Measurements from ENCODE around the gene MRPL9. TPM values are rescaled to one million over a fixed set of nuclear protein-coding genes. Genes with fewer than 3 reads are reported as not detected.

MRPL9 gene
- total RNA-seq (2014; rRNA removed; shearing (Covaris generic)): 132 and 137 TPM in 2 replicates
- polyA plus RNA-seq (2015; cell fraction: cytosol; rRNA removed): 90.8 and 109 TPM in 2 replicates
- polyA plus RNA-seq (2015; cell fraction: nucleus; rRNA removed): 98.3 and 121 TPM in 2 replicates

DNA sequence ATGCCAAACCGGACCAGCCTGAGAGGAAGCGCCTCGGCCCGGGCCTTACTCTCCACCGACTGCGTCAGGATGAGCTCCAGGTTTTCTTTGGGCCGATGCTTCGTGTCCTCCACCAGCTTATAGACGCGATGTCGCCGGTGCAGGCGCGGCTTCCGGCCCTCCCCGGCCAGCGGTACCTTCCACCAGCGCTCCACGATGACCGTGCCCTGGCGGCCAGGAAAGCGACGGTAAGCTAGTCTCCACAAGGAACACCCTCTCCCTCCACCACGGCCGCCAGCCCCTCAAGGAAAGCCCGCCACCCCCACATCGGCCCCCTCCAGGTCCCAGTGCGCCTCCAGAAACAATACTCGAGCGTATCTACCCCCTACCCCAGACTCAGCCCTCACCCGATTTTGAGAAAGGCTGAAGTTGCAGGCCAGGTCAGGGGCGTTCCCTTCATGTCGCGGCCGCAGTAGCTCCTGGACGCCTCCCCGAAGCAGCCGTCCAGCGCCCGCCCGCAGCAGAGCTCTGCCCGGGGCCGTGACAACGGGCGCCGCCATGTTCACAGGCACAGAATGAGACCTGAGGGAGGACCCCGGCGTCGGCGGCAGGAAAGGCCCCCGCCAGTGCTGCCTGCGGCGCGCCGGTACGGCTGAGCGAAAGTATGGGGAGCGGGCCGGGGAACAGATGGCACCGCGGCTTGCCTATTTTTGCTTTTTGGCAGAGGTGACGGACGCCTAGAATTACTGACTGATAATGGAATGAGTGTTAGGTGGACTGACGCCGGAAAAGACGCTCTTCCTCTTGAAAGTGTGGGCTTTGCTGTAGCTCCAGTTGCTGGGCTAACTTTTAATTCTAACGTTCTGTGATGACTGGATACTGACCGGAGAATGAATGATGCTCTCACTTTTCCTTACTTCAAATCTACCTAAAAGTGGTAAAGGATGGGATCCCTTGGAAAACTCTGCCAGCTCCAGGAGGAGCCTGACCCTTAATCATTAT, at the start of gene MRPL9:
TSS of gene MRPL9 (minus strand) at position 556 of the 981 bp plus-strand sequence. CDS start at position 539, 17 bp downstream.
- in situ Hi-C loops (cut with HindIII; ENCODE audit: low pct_unique_long_range_greater_than_20kb, low sequenced_read_pairs): no loop called here
- peak; percentile 84 for DNase-seq (ENCODE audit: low read depth, low spot score)

DNA sequence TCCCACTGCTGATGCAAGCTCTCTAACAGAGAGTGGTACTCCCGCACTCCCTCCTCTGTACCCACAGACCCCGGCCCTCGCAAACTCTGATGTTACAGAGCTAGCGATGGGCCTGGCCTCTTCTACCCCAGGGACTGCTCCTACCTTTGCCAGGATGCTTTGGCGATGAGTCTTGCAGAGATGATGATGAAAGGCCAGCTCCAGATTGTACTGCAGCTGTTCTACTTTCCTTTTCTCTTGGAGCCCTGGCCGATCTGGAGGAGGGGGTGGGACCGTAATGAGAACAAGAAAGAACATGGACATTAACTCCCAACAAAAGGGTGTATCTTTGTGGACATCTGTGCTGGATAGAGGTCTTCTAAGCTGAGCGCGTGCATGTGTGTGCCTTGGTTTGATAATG, 47.9 kb upstream of the MRPL9 start:
- in situ Hi-C loops (cut with HindIII; ENCODE audit: low pct_unique_long_range_greater_than_20kb, low sequenced_read_pairs): no loop called here
- DNase-seq (ENCODE audit: low read depth, low spot score): no peak

DNA sequence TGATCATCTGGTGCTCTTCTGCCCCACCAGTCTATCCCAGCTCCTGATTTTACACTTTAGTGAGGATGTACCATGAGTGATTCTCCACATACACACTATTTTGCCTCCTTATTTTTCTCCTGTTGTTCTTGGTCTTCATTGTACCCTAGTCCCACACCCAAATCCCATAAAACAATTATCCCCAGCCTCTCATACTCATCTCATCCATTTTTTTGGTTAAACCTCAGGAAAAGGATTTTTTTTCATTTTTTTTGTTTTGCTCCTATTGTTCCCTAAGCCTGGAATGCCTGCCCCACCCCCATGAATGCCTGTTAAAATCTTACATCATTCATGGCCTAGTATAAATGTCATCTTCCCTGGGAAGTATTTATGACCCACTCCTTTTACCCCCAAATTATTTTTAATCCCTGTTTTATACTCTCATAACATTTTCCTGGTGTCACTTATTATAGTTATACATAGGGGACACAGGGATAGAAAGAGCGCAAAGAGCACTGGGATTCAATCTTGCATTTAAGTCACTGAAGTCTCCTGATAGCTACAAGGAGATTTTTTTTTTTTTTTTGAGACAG, 46.8 kb upstream of the MRPL9 start:
- in situ Hi-C loops (cut with HindIII; ENCODE audit: low pct_unique_long_range_greater_than_20kb, low sequenced_read_pairs): no loop called here
- no peak for DNase-seq (ENCODE audit: low read depth, low spot score)

DNA sequence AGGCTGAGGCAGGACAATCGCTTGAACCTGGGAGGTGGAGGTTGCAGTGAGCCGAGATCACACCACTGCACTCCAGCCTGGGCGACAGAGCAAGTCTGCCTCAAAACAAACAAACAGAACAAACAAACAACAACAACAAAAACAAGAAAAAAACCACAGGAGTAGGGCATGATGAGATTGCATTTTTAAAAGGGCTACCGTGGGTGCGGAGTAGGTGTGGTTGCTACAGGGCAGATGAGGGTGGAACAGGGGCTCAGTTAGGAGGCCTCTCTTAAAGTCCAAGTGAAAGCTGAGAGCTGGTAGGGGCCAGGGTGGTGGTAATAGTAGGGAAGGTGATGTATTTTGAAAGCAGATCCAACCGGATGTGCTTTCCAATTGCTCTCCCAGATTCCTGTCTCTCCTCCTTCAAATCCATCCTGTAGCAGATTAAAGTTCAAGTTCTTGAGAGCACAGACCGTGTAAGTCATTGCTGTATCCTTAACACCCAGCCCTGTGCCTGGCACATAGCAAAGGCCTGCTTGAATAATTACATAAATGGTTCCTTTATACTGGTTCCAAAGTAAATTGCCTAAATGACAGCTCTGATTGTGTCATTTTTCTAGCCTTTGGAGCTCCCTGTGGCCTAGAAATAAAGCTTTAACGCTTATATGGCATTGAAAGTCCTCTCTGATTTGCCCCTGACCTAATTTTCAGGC, 46.1 kb upstream of the MRPL9 start:
- in situ Hi-C loops (cut with HindIII; ENCODE audit: low pct_unique_long_range_greater_than_20kb, low sequenced_read_pairs): no loop called here

DNA sequence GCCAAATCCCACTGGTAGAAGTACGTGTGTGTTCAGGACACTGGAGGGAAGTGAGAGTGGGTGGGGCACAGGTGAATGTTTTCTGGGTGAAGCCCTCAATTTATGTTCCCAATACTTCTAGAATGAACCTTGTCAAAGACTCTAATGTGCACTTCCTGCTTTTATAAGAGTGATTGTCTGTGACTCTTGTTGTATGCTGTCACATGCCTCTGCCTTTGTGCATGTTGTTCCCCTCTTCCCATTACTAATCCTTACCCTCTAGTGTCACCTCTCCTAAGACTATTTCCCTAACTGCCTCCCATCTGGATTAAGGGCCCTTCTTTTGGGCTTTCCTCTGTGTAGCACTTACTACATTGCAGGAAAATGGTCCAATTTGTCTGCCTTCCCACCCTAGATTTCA, 44.5 kb upstream of the MRPL9 start:
- no peak for DNase-seq (ENCODE audit: low read depth, low spot score)
- in situ Hi-C loops (cut with HindIII; ENCODE audit: low pct_unique_long_range_greater_than_20kb, low sequenced_read_pairs): no loop called here

More for the DNA sequence above, 46.1 kb upstream of the MRPL9 start:
- DNase-seq (ENCODE audit: low read depth, low spot score): no peak

DNA sequence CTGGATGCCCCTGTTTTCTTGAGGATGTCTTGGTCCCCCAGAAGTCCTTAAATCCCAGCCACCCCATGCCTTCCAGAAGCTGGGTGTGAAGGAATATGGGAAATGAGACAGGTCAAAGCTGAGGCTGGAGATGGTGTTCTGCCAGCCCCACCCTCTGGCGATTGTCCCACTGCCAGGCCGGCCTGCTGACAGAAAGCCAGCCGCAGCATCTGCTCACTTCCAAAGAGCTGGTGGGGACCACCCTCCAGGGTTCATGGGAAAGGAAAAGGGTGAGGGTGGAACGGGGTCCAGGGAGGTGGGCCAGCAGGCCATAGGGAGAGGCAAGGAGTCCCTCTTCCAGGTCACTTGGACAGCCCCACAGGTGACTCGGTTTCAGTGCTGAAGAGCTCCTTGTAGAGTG, 43.8 kb upstream of the MRPL9 start:
- DNase-seq (ENCODE audit: low read depth, low spot score): no peak
- in situ Hi-C loops (cut with HindIII; ENCODE audit: low pct_unique_long_range_greater_than_20kb, low sequenced_read_pairs): no loop called here

DNA sequence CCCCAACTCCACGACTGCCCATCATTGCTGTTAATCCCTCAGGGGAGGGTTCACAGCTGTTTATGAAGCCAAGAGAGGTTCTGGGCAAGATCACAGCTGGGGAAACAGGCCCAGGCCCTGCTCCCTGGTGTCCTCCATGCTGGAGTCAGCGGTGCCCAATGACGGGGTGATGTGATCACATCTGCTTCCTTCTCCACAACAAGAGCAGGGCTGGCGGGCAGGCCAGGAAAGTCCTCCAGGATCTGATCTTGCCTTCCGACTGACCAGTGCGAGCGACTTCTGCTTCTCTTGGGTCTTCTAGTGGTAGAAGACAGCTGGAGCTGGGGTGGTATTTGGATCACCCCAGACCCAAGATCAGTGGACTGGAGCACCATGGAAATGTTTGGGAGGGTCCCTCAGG, 42.9 kb upstream of the MRPL9 start:
- no peak for DNase-seq (ENCODE audit: low read depth, low spot score)

DNA sequence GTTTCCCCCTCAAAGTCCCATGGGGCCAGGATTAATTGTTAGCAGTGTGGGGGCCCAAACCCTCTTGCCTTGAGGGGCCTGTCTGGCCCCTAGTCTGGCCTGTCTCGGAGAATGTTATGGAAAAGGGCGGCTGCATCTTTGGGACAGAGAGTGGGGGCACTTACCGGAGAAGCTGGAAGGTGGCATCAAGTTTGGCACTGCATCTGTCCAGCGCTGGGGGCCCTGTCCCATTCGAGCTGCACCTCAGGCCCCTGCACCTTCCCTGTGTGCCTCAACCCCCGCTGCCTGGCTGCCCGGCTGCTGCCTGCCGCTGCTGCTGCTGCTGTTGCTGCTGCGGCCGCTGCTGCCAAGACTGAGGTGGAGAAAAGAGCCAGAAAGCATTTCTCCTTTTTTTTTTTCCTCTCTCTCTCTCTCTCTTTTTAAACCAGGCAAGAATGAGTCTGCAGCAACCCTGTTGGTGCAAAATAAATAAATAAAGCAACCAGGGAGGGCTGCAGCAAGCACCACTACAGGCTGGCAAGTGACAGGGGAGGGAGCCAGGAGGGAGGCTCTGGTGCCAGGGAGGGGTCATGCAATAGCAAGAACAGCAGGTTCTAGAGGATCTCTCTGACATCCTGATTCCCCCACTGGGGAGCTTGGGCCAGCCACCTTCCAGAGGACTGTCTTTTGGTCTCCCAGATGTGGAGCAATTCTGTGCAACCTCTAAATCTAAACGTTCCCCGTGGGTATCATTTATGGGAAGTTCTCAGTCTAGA, 41.9 kb upstream of the MRPL9 start, which contains the start of gene LINGO4:
TSS of gene LINGO4 (minus strand) at position 354 of the 755 bp plus-strand sequence. CDS start 2,715 bp downstream, outside the sequence.
- DNase-seq (ENCODE audit: low read depth, low spot score): no peak
- in situ Hi-C loops (cut with HindIII; ENCODE audit: low pct_unique_long_range_greater_than_20kb, low sequenced_read_pairs): no loop called here

More for the DNA sequence above, 42.9 kb upstream of the MRPL9 start:
- in situ Hi-C loops (cut with HindIII; ENCODE audit: low pct_unique_long_range_greater_than_20kb, low sequenced_read_pairs): no loop called here

DNA sequence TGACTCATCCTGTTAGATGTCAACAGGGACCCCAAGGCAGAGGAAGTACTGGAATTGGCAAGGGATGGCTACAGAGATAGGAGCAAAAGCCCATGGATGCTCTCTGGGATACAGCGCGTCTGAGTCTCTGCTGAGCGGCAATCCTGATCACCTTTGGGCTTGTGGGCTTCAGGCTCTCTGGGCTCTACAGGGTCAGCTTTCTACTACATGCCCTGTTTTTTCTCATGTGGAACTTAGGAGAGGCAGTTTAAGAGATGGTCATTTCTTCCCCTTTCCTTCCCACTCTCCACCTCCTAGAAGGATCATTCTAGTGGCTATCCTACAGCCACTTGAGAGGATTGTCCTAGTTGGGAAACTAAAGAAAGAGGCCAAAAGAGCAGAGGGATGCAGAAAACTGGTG, 40.6 kb upstream of the MRPL9 start:
- no peak for DNase-seq (ENCODE audit: low read depth, low spot score)
- in situ Hi-C loops (cut with HindIII; ENCODE audit: low pct_unique_long_range_greater_than_20kb, low sequenced_read_pairs): no loop called here

DNA sequence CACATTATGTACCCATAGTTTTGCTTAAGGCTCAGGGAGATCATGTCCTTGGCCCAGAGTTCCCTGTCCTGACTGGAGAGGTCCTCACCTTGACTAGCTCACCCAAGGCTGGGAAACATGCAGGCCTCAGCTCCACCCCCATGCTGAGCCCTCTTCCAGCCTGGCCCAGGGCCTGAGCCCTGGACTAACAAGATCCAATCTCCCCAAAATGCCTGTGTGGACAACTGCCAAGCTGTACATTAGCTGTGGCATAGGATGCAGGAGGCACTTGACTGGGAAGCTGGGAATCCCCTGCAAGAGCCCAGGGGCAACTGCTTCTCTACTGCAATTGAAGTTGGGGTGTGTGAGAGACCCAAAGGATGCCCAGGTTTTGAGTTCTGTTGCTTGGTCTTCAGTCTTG, 39.9 kb upstream of the MRPL9 start:
- no peak for DNase-seq (ENCODE audit: low read depth, low spot score)
- in situ Hi-C loops (cut with HindIII; ENCODE audit: low pct_unique_long_range_greater_than_20kb, low sequenced_read_pairs): no loop called here

DNA sequence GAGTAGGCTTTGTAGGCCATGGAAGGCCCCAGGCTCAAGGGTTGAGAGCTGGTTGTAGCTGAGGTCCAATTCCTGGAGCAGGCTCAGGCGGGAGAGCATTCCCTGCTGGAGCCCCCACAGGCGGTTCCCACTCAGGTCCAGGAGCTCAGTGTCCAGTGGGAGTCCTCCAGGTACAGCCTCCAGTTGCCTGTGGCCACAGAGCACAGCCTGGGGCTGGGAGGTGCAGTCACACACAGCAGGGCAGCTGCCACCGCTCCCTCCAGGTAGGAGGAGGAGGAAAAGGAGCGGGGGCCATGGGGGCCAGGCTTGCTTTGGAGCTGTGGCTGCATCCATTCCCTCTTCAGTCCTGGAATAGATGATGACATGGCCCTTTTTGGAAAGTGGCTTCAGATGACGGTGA, 39.1 kb upstream of the MRPL9 start:
- in situ Hi-C loops (cut with HindIII; ENCODE audit: low pct_unique_long_range_greater_than_20kb, low sequenced_read_pairs): no loop called here
- DNase-seq (ENCODE audit: low read depth, low spot score): no peak

DNA sequence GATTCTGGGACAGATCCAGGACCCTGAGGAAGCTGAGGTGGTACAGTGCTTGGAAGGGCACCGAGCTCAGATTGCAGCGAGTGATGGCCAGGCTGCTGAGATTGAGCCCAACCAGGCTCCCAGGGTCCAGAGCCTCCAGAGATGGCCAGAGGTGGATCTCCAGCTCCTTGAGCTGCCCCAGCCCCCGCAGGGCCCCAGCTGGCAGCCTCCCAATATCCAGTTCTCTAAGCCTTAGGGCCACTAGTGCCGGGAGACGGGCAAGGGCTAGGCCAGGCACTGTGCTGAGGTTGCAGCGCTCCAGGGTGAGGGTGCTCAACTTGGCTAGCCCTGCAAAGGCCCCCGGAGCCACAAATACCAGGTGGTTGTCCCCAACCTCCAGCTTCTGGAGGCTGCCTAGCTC, 38.5 kb upstream of the MRPL9 start:
- DNase-seq (ENCODE audit: low read depth, low spot score): no peak
- in situ Hi-C loops (cut with HindIII; ENCODE audit: low pct_unique_long_range_greater_than_20kb, low sequenced_read_pairs): no loop called here

DNA sequence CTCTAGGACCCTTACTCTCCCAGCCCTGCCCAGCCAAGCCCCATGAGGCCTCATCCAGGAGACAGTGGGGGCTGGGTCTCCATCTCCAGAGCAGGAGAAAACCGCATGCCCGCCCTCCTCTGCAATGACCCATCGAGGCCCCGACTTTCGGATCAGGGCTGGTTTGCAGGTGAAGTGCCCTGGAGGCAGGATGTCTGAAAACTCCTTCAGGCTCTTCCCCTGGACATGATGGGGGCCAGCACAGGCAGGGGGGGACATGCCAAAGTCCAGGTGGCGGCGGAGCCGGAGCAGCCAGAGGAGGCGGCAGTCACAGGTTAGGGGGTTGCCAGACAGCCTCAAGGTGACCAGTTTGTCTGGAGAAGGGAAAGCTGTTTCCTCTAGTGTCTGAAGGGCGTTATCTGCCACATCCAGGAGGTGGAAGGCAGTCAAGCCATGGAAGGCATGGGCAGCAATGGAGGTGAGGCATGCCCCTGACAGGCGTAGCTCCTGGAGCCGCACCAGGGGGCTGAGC, 38.1 kb upstream of the MRPL9 start:
- DNase-seq (ENCODE audit: low read depth, low spot score): no peak
- in situ Hi-C loops (cut with HindIII; ENCODE audit: low pct_unique_long_range_greater_than_20kb, low sequenced_read_pairs): no loop called here

DNA sequence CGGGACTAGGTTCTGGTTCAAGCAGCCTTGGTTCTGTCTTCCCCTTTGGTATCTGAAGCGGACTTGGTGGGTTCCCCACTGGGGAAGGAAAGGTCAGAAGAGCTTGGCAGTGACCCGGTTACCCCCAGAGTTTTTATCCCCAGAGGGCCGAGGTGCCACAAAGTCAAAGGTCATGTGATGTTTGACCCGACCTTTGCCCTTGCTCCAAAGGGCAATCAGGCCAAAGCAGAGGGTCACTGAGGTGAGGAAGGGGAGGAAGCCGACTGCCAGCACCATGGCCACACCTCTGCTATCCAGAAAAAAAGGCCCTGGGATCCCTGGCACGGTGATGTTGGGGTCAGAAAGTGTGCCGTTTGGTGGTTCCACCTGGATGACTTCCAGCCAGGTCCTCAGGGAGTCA, 37.5 kb upstream of the MRPL9 start:
- no peak for DNase-seq (ENCODE audit: low read depth, low spot score)
- in situ Hi-C loops (cut with HindIII; ENCODE audit: low pct_unique_long_range_greater_than_20kb, low sequenced_read_pairs): no loop called here

DNA sequence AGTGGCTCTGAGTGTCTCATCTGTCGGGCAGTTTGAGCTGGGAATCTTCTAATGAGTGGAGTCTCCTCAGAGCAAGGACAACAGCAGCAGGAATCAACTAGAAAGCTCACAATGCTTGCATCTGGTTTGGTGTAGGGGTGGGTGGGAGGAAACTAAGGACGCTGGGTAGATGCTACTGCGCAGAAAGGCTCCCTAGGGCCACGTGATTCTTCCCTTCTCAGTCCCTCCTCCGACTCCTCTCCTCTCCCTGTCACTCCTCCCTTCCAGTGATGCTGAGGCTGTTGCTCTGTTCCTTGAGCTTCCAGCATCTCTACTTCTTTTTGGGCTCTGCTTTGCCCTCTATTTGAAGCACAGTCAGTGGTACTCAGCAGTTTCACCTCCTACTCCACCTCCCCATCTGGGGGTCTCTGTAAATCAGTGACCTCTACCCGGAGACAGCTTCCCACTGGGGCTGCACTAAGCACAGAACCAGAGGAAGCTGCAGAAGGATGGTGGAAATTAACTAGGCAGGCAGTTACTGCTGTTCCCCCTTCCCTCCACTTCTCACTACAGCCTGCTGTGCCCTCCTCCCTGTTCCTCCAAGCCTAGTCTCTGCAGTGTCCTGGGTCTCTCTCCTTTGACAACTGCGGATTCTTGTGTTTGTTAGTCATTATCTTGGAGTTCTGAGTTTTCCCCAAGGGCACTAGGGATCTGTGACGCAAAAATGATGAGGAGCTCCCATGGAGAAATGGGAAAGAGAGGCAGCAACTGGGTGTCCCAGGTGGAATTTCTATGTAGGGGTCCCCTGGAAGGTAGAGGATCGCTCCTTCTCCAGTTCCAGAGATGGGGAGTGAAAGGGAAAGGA, 36.1 kb upstream of the MRPL9 start:
- peak; percentile 36 for DNase-seq (ENCODE audit: low read depth, low spot score)
- in situ Hi-C loops (cut with HindIII; ENCODE audit: low pct_unique_long_range_greater_than_20kb, low sequenced_read_pairs): no loop called here

DNA sequence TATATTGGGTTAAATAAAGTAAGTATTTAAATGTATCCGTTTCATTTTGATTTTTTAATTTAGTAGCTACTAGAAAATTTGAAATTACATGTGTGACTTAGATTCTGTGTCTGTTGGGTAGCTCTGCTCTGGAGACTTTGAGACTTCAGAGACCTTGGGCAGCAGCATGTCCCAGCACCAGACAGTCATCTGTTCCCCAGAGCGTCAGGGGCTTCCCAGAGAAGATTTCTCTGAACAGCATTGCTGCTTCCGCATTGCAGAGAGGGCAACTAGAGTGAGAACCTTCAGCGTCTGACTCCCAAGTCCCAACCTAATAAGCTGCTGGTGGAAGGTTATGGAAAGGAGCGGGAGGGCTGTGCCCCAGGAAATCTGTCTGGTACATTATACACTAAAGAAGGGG, 35.3 kb upstream of the MRPL9 start:
- in situ Hi-C loops (cut with HindIII; ENCODE audit: low pct_unique_long_range_greater_than_20kb, low sequenced_read_pairs): no loop called here
- no peak for DNase-seq (ENCODE audit: low read depth, low spot score)
